RCC 7860 (cell line): Measurements from ENCODE around the gene RAPH1.

Source experiments
- DNase-seq: peaks from one replicate; pipeline ENCODE4 v3.0.0-alpha.2; 2015; ENCODE audit warnings: low spot score
- FAIRE-seq: peaks from 2 replicates; lab custom pipeline; 2012; peaks lifted over from hg19 to GRCh38; lab: Jason Lieb, UNC

Gene RAPH1, protein sequence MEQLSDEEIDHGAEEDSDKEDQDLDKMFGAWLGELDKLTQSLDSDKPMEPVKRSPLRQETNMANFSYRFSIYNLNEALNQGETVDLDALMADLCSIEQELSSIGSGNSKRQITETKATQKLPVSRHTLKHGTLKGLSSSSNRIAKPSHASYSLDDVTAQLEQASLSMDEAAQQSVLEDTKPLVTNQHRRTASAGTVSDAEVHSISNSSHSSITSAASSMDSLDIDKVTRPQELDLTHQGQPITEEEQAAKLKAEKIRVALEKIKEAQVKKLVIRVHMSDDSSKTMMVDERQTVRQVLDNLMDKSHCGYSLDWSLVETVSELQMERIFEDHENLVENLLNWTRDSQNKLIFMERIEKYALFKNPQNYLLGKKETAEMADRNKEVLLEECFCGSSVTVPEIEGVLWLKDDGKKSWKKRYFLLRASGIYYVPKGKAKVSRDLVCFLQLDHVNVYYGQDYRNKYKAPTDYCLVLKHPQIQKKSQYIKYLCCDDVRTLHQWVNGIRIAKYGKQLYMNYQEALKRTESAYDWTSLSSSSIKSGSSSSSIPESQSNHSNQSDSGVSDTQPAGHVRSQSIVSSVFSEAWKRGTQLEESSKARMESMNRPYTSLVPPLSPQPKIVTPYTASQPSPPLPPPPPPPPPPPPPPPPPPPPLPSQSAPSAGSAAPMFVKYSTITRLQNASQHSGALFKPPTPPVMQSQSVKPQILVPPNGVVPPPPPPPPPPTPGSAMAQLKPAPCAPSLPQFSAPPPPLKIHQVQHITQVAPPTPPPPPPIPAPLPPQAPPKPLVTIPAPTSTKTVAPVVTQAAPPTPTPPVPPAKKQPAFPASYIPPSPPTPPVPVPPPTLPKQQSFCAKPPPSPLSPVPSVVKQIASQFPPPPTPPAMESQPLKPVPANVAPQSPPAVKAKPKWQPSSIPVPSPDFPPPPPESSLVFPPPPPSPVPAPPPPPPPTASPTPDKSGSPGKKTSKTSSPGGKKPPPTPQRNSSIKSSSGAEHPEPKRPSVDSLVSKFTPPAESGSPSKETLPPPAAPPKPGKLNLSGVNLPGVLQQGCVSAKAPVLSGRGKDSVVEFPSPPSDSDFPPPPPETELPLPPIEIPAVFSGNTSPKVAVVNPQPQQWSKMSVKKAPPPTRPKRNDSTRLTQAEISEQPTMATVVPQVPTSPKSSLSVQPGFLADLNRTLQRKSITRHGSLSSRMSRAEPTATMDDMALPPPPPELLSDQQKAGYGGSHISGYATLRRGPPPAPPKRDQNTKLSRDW

DNA sequence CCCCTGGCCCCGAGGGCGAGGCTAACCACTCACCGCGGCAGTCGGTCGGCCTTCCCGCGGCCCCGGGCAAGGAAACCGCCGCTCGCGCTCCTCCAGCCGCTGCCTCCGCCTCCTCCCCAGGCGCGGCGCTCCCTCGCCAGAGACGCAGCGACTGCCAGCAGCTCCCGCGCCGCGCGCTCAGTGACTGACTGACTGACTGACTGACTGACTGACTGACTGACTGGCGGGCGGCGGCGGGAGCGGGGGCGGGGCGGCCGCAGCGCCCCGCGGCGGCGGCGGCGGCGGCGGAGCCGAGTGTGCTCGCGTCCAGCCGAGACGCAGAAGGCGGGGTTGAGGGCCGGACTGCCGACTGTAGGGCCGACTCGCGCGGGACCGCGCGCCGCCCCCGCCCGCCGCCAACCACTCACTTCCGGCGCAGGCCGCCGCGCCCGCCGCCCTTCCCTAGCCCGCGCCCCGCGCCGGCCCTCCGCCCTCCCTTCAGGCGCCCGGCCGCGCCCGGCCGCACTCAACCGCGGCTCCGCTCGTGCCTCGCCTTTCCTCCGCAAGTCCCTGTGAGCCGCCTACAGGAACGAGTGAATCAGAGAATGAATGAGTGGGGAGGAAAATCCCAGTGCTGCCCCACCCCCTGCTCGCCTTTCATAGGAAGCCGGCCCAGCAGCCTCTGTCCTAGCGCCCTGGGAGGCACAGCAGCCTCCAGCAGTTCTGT is at the start of gene RAPH1:
RAPH1 (minus strand) TSS at position 224 of the 706 bp plus-strand sequence. CDS start 39,948 bp downstream, outside the sequence.
- FAIRE-seq (no peak), DNase-seq (peak; percentile 87)

DNA sequence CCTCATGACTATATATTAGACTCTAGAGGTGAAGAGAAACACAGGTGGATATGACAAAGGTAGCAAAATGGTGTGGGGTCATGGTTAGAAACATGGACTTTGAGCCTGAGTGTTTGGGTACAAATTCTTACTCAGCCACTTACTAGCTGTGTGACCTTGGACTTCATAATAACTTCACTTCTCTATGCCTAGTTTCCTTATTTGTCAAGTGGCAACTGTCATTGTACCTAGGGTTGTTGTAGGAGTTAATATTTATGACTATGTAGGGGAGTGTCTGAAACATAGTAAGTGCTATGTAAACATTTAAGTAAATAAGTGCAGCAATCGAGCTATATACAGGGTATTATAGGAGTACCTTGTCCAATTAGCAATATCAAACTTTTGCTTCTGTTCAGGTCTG is 49.7 kb upstream of the RAPH1 start:
- no peak for FAIRE-seq
- DNase-seq = no peak

DNA sequence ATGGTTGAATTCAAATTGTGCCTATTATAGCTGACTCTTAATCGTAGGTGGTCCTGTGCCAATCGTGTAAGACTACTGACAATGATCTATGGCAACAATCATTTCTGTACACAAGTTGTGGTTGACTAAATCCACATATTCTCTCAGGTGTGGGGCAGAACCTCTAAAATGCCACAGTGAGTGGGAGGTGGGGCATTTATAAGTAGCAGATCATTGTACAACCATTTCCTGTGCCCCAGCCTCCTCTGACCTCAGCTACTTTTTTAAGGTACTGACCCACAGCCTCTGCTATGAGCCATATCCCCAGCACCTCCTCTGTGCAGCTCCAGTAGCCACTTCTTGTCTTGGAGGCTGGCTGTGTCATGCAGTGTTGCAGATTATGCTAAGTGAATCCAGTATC is 48.6 kb upstream of the RAPH1 start:
- FAIRE-seq (peak; percentile 32), DNase-seq (peak; percentile 85)

DNA sequence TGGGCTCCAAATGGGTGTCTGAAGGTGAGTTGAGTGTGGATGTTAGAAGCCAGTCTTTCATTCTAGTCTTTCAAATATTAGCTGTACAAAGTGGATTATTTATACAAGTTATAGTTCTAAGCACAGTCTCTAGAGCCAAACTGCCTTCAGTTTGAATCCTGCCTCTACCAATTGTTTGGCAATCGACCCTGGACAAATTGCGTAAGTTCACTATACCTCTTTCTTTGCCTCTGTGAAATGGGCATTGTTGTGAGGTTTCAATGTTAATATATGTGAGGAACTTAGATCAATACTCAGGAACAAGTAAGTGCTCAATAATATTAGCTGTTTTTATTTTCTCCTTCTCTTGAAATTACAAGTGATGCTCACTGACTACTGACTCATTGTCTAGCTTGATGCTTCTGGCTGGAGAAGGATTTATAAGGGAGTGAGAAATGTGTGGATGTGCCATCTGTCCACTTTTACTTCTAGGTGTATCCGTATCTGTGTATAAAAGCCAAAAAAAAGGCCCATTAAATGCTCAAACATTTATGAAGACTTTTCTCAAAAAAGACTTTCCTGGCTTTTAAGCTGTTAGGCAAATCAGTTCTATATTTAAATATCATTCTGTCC is 48.1 kb upstream of the RAPH1 start:
- DNase-seq (no peak), FAIRE-seq (no peak)

DNA sequence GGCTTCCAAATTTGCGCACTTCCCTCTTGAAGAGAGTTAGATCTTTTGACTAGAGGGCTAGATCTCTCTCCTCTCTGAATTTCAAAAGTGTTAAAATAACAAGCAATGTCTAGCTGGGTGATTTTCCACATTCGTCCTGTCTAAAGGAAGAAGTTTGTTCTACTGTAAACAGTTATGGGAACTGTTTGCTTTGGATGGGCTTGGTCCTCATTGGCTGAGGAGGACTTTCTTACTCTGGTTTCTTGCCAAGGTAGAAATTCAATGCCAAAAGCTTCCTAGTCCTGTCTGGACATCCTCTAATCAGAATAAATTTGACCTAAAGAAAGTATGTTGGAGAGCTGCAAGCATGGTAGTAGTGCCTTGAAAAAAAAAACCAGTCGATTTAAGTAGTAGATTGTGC is 47.4 kb upstream of the RAPH1 start:
- no peak for DNase-seq
- FAIRE-seq = no peak

DNA sequence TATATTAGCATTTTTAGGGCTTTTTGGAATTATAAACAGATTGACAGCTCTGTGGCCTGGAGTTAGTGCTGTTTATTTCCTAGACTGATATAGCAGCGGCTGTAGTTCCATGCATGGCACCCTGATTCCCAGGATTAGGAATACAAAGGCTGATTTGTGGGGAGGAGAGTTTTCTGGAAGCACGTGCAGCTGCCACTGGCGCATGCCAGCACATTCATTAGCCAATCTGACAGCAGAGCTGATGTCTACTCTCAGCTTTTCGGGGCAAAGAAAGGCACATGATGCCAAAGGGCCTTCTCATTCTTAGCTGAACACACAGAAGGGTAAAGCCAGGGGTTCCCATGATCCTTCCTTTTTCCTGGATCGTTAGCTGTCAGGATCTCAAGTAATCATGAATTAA is 45.7 kb upstream of the RAPH1 start:
- no peak for FAIRE-seq
- DNase-seq = no peak

DNA sequence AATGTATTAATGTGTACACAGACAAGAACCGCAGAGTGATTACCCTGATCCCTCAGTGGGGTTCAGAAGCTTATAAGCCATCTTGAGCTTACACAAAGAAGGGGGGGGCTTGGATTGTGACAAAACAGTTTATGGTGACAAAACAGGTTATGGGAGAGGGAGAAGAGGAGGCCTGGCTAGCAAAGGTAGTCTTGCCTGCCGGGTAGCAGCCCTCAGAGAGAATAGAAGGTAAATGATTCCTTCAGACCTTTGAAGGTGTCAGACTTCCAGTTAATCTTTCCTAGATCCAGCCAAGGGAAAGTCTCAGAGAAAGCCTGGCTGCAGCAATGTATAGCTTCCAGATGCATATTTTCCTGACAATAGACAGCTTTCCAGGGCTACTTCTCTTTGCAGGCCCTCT is 44.6 kb upstream of the RAPH1 start:
- no peak for DNase-seq
- FAIRE-seq = no peak

DNA sequence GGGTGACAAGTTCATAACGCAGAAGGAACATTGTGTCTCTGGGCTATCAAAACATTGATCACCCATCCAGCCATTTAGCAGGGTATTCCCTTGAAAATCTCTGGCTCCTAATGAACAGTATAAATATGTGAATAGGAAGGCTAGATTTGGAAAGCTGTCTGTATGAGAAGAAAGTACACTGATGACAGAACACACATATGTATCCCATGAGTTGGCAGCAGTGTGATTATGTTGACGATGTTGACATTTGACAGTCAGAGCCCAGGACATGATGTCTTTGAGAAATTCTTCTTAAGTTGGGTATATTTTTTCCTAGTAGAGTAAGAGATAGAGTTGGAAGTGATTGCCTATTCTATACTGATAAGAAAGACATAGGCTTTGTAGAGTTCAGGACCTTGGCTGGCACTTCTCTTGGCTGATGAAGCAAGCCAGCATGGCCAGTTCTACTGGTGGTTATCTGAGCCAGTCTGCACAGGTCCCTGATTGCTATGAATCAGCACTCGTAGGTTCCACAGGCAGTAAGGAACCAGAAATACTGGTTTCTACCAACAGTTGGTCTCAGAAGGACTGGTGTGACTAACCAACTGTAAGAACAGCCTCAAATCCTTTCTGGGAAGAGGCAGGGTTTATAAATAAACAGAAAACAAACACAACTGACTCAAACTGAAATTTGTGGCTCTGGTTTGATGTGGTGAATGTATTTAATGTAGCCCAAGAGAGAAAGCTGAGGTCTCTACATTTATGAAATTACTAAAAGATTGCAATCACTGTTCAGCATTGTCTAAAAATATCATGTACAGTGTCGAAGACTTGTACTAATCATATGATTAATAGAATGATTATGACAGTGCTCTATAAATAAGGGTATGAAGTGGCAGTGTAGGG is 43.9 kb upstream of the RAPH1 start:
- FAIRE-seq (no peak), DNase-seq (peak; percentile 42)

DNA sequence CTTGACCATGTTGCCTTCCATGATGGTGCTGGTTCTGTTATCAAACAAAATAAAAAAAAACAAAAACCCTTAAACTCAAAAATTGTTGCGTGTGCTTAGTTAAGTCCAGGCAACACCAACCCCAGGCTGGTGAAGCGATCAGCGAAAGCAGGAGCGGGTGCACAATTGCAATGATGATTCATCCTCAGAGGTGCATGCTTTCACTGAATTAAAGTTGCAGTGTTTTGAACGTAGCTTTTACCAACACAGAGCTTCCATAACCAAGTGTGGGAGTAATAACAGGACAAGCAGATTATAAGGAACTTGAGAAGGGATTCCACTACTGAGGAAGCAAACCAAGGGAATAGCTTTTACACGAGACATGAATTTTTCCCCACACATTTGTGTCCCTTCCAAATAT is 39.7 kb upstream of the RAPH1 start:
- FAIRE-seq (no peak), DNase-seq (no peak)

DNA sequence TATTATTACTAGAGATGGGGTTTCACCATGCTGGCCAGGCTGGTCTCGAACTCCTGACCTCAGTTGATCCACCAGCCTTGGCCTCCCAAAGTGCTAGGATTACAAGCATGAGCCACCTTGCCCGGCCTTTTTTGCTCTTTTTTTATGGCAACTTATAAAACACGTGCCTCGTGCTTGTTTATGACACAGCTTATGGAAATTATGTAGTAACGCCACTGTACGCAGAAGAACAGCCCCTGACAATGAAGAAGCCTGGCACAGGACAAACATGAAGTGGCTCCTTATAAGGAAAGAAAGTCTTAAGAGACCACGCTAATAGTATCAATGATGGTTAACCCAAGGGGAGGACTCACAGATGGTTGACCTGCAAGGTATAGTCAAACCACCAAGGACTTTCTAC is 37.2 kb upstream of the RAPH1 start:
- FAIRE-seq = no peak

DNA sequence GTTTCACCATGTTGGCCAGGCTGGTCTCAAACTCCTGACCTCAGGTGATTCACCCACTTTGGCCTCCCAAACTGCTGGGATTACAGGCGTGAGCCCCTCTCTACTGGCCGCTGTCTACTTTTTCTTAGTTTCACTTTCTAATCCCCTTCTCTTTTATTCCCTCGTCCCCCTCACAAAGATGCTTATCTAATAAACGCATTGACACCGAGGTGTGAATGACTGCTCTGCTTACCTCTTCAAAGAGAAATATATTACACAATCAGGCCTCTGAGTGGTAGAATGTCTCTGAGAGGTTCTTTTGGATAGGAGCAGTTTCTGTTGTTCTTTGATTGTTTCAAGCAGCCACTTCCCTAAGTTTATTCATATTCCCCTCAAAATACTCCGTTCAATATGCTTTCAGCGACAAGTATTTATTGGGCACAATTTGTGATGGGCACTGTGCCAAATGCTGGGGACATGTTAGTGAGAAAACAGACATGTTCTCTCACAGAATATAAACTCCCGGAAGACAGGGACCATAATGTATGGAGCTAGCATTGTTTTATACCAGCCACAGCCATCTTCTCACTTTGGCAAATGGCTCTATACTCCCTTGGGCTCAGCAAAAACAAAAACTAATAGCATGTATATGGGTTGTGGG is 34.7 kb upstream of the RAPH1 start:
- no peak for FAIRE-seq
- DNase-seq = no peak

More for the DNA sequence above, 37.2 kb upstream of the RAPH1 start:
- DNase-seq = no peak

DNA sequence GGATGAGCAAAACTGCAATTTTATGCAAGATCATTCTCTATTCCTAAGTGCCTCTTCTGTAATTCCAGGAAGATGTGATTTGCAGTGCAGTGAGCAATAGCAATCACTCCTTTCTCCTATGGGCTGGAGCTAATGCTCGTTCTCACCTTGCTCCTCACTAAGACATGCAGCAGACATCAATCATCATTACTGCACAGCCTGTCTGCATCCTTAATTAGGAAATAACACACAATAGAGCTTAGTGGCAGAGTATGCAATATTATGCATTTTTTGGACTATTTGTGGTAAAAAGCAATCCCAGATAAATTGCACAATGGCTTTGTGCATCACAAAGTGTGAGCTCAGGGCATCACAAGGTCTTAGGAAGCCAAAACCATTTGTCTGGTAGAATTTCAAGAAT is 32.6 kb upstream of the RAPH1 start:
- DNase-seq = no peak
- FAIRE-seq = no peak

DNA sequence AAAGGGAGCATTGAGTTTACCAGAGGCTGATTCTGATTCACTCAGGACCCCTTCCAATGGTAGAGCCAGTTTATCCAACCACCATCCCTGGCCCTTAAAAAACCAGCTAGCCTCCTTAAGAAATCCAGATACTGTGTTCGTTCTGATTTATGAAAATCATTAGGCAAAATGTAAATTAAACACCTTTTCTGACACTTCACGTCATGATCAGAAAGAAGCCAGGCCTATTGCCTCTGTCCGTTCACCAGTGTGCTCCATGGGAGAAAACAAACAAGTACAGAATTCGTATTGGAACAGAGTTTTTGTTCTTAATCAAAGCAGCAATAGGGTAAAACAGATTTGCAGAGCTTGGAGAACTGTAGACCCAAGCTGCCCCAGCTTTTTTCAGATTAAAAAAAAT is 31.1 kb upstream of the RAPH1 start:
- FAIRE-seq (no peak), DNase-seq (no peak)

DNA sequence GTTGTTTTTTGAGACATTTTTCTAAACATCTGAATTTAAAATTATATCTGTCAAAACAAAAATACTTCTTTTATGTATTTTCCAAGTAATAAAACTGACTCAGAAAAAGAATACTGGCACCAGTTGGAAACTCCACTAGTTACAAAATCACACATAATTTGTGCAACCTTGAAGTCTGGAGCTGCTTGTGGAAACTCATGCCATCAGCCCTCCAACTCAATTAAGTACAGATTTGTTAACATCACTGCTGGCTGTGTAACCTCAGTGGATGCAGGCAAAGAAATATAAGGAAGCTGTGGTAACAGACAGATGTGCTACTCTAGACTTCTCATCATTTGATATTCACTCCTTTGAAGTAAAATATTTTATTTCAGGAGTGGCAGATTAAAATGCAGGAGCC is 30.0 kb upstream of the RAPH1 start:
- no peak for DNase-seq
- no peak for FAIRE-seq

DNA sequence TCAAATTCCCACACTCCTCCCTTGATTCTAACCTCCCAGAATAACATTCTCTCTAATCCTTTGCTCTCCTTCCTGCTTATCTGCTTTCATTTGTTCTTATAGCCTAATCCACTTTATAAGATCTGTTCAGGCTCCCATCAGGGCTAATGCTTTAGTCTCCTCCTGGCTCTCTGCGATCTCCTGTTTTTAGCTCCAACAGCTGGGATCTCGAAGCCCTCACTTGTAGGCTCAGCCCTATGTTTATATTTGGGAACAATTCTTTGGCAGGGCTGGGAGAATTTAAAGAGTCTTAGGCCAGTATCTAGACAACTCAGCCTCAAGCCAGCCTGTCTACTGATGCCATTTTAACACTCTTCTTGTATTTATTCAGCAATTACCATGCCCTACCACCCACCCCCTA is 27.2 kb upstream of the RAPH1 start:
- FAIRE-seq = no peak

DNA sequence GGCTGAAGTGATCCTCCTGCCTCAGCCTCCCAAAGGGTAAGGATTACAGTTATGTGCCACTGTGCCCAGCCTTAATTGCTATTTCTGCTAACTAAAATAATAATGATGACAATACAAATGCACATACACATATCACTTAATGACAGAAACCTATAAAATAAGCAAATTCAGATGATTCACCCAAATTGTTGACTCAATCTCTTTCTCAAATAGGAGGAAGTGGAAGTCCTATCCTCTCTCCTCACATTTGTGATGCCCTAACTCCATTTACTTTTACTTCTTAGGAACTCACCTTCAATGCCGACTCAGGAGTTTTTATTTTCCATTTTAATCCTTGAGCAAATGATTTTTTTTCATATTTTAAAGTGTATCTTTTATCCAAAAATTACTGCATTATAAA is 24.5 kb upstream of the RAPH1 start:
- FAIRE-seq (no peak), DNase-seq (no peak)

More for the DNA sequence above, 27.2 kb upstream of the RAPH1 start:
- no peak for DNase-seq

DNA sequence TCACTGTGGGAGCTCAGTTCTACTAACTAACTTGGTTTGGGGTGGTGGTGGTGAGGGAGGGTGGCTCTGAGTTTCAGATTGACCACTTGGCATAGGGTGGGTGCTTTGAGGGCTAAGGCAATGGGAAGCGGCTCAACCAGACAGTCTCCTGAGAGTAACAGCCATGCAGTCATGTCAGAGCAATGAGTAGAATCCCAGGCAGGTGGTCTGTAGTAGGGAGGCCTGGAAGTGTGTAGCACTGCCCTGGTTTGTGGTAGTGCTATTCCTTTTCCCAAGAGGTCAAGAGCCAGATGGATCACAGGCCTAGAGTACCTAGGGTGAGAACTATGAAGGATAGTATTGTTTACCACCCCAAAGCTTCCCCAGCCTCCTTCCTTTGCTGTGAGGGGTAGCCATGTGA is 18.7 kb upstream of the RAPH1 start:
- DNase-seq (no peak), FAIRE-seq (no peak)

DNA sequence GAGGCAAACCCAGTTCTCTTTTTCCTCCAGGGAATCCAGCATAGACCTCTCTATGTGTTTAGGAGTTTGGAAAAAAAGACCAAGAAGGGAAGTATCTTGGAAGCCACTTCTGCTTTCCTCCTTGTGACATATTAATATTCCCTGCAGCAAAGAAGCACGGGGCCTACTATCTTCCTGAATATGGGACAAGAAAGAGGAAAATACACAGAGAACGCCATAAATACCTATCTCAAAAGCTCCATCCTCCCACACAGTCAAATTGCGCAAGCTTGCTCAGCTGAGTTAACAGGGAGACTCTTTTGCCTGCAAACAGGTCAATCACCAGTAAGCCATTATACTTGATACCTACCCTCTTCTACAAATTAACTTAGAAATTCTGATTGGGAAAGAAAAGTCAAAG is 16.7 kb upstream of the RAPH1 start:
- DNase-seq (no peak), FAIRE-seq (no peak)

DNA sequence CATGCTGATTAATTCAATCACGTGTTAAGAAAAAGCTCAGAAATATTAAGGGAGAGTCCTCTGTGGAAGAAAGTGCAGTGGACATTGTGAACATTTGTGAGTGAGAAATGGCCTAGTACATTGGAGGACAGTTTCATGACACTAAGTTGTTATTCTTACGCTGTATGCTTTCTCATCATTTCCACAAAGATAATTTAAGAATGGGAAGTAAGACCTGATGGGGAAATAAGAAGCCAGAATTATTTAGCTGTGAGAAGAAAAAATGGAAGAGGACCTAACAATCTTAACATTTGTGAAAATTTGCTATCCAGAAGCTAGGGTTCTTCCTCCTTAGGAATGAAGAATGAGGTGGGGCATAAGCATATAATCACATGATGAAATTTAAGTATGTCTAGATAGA is 15.2 kb upstream of the RAPH1 start:
- DNase-seq = no peak
- no peak for FAIRE-seq
